Esophagus squamous epithelium (tissue), 5 donors: ENCODE measurements around the gene IKZF5. TPM values are rescaled to one million over a fixed set of nuclear protein-coding genes. Genes with fewer than 3 reads are reported as not detected.

Source experiments
- DNase-seq: peaks from one replicate; lab custom pipeline; 2025; lab: John Stamatoyannopoulos, UW
- H3K27ac ChIP-seq, 4 donors: fragments of 200-600 bp; sonication (generic); one replicate each; pipeline ENCODE4 v1.5.1; 2016 to 2019; ENCODE audit warnings: mild to moderate bottlenecking in 1 of 4
- H3K27me3 ChIP-seq, 4 donors: fragments of 200-600 bp; sonication (generic); 1 replicate in 3 of 4; 2 replicates in 1 of 4; pipeline versions ENCODE4 v1.5.1 to v1.6.0; 2017 to 2021; ENCODE audit warnings: antibody characterized with exemption in 1 of 4
- H3K36me3 ChIP-seq, 3 donors: fragments of 200-600 bp; sonication (generic); one replicate each; pipeline ENCODE4 v1.5.1; 2016 to 2019
- H3K4me1 ChIP-seq, 3 donors: fragments of 200-600 bp; sonication (generic); one replicate each; pipeline ENCODE4 v1.5.1; 2017 to 2019
- H3K4me3 ChIP-seq, 4 donors: fragments of 200-600 bp; sonication (generic); 1 replicate in 3 of 4; 2 replicates in 1 of 4; pipeline ENCODE4 v1.5.1; 2016 to 2019; ENCODE audit warnings: mild to moderate bottlenecking in 2 of 4, moderate library complexity in 1 of 4
- H3K9me3 ChIP-seq, 3 donors: fragments of 200-600 bp; sonication (generic); one replicate each; pipeline ENCODE4 v1.5.1; 2016 to 2019
- CTCF ChIP-seq, 6 experiments: fragments of 450-650 bp in 4 of 6; fragments of 200-600 bp in 2 of 6; sonication (generic) in 2 of 6; IDR thresholded peaks; one replicate each; pipeline ENCODE4 v1.5.1; 2016 to 2019; ENCODE audit warnings: antibody characterized with exemption in 6 of 6, mild to moderate bottlenecking in 4 of 6, moderate library complexity in 4 of 6
- POLR2A ChIP-seq, 4 donors: fragments of 450-650 bp; IDR thresholded peaks; one replicate each; pipeline ENCODE4 v1.6.1; 2017; ENCODE audit warnings: antibody characterized with exemption in 4 of 4, mild to moderate bottlenecking in 4 of 4, moderate library complexity in 3 of 4
- WGBS, 2 donors: methylation state at CpG; one replicate each; pipeline ENCODE4 v1.1.5; 2018; 5-methylcytosine and 5-hydroxymethylcytosine counted together
- intact Hi-C: fragments of 100-400 bp; cut with DNase I; formaldehyde crosslinking; loops from one replicate; pipeline ENCODE4 v1.15.0; 2022
- total RNA-seq, 4 donors: library from RNA; depleted of rRNA; stranded (reverse); fragments of >200 nt; gene quantifications; one replicate each; pipeline ENCODE4 v1.1.0, GENCODE V29; 2016
- donor health status: DM: yes; HTN: yes; CAD: no.

IKZF5 gene
- total RNA-seq, 4 donors from 2014 or later = 2.9 to 12.0 (median 5.7) TPM

GRCh38 chr10:122957474-122957873 lies 51.1 kb downstream of the IKZF5 start:
- Histone ChIP-seq H3K27me3 (peaks cover 0 to 6% (median 0%) of the 10 kb centered on the region in 4 donors), H3K36me3 (no peaks in the 10 kb centered on the region), H3K4me3 (no peak overlapping the region), H3K9me3 (no peaks in the 10 kb centered on the region), H3K27ac (no peak overlapping the region), H3K4me1 (peaks cover 0 to 19% (median 6%) of the 10 kb centered on the region in 3 donors)
- intact Hi-C loops = no loop called here
- no peak for DNase-seq
- WGBS, 2 donors = 76 to 83% methylated on average over 5 of the region's 5 CpGs
- no peak for TF ChIP-seq POLR2A (IDR thresholded peaks at IDR 0.05)
- TF ChIP-seq CTCF (IDR thresholded peaks at IDR 0.05) = no peak

- no peaks in the 10 kb centered on the region for H3K9me3 ChIP-seq
- no peak overlapping the region for H3K27ac ChIP-seq
- TF ChIP-seq POLR2A (IDR thresholded peaks at IDR 0.05) (no peak), CTCF (IDR thresholded peaks at IDR 0.05) (no peak)
- H3K4me1 ChIP-seq = peaks cover 0 to 25% (median 6%) of the 10 kb centered on the region in 3 donors
- WGBS, 2 donors = 80 to 91% methylated on average over 1 of the region's 1 CpG
- no peak overlapping the region for H3K4me3 ChIP-seq
- no peaks in the 10 kb centered on the region for H3K36me3 ChIP-seq
- no peak for DNase-seq
- intact Hi-C loops = no loop called here
- H3K27me3 ChIP-seq = peaks cover 0 to 6% (median 0%) of the 10 kb centered on the region in 4 donors
Observed at GRCh38 chr10:122955892-122956291, 52.7 kb downstream of the IKZF5 start.

- TF ChIP-seq CTCF (IDR thresholded peaks at IDR 0.05) = no peak
- no peak for TF ChIP-seq POLR2A (IDR thresholded peaks at IDR 0.05)
- H3K9me3 ChIP-seq = no peaks in the 10 kb centered on the region
- peaks cover 0 to 6% (median 0%) of the 10 kb centered on the region in 4 donors for H3K27me3 ChIP-seq
- WGBS, 2 donors = 76 to 80% methylated on average over 5 to 9 of the region's 13 CpGs
- DNase-seq = no peak
- intact Hi-C loops = no loop called here
- peak overlapping the region in 3 of 4 donors; percentile 83 to 94 (median 88) for H3K4me3 ChIP-seq
- peaks cover 0 to 25% (median 6%) of the 10 kb centered on the region in 3 donors for H3K4me1 ChIP-seq
- no peak overlapping the region for H3K27ac ChIP-seq
- H3K36me3 ChIP-seq = no peaks in the 10 kb centered on the region
Observed at GRCh38 chr10:122954731-122955050, 53.9 kb downstream of the IKZF5 start.

GRCh38 chr10:122953902-122954730 lies 54.5 kb downstream of the IKZF5 start, which contains the start of gene C10orf88:
Gene C10orf88 (minus strand): TSS chr10:122954227. CDS start chr10:122954178, 49 bp downstream.
- Histone ChIP-seq H3K4me1 (peaks cover 0 to 25% (median 6%) of the 10 kb centered on the region in 3 donors), H3K27me3 (peaks cover 0 to 6% (median 0%) of the 10 kb centered on the region in 4 donors), H3K36me3 (peaks cover 0 to 5% (median 0%) of the 10 kb centered on the region in 3 donors), H3K27ac (peak within 1 kb of the TSS; percentile 63 to 87 (median 86)), H3K9me3 (no peaks in the 10 kb centered on the region), H3K4me3 (peak within 1 kb of the TSS; percentile 49 to 94 (median 86))
- peak; percentile 93 for DNase-seq
- intact Hi-C loops = no loop called here
- 20 to 25% methylated on average over 17 to 23 of the region's 77 CpGs for WGBS, 2 donors
- TF ChIP-seq CTCF (IDR thresholded peaks at IDR 0.05) = peak in 1 of 6 experiments; percentile 51
- peak in 2 of 4 donors; percentile 25 to 34 for TF ChIP-seq POLR2A (IDR thresholded peaks at IDR 0.05)

- H3K4me1 ChIP-seq = peaks cover 0 to 19% (median 6%) of the 10 kb centered on the region in 3 donors
- WGBS, 2 donors = 86 to 87% methylated on average over 3 of the region's 3 CpGs
- TF ChIP-seq POLR2A (IDR thresholded peaks at IDR 0.05) (no peak), CTCF (IDR thresholded peaks at IDR 0.05) (no peak)
- no peak for DNase-seq
- H3K4me3 ChIP-seq = no peak overlapping the region
- intact Hi-C loops = no loop called here
- H3K27me3 ChIP-seq = no peaks in the 10 kb centered on the region
- H3K36me3 ChIP-seq = peaks cover 0 to 52% (median 6%) of the 10 kb centered on the region in 3 donors
- H3K27ac ChIP-seq = no peak overlapping the region
- H3K9me3 ChIP-seq = no peaks in the 10 kb centered on the region
Observed at GRCh38 chr10:122949296-122949695, 59.3 kb downstream of the IKZF5 start.
